DOHH2 (cell line): ENCODE results near the gene OR10K2.

Experiments used
- EZH2phosphoT487 ChIP-seq: fragments of 200-600 bp; sonication (generic); IDR thresholded peaks from 2 replicates; pipeline ENCODE4 v1.6.1; 2017; ENCODE audit warnings: borderline replicate concordance, mild to moderate bottlenecking, antibody characterized with exemption, low read length, moderate library complexity, mixed read lengths
- TF ChIP-seq, protein P1 (sequence below): fragments of 200-600 bp; sonication (generic); IDR thresholded peaks from one replicate; pipeline ENCODE4 v1.5.1; 2014; ENCODE audit warnings: antibody characterized with exemption, mild to moderate bottlenecking, low read depth, low read length; ENCODE audit not compliant: poor library complexity, severe bottlenecking

DNA sequence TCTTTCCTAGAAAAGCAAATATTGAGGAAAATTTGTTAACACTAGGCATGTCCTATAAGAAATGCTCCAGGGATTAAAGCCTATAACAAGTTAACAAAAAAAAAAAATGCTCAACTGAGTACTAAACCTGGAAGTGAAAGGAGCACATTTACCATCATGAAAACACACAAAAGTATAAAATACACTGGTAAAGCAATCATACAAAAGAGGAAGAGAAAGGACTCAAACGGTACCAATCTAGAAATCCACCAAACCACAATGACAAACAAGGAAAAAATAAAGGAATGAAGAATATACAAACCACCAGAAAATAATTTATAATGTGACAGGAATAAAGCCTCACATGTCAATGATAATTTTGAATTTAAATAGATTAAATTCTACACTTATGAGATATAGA lies 51.2 kb downstream of the OR10K2 start:
- TF ChIP-seq, protein P1, sequence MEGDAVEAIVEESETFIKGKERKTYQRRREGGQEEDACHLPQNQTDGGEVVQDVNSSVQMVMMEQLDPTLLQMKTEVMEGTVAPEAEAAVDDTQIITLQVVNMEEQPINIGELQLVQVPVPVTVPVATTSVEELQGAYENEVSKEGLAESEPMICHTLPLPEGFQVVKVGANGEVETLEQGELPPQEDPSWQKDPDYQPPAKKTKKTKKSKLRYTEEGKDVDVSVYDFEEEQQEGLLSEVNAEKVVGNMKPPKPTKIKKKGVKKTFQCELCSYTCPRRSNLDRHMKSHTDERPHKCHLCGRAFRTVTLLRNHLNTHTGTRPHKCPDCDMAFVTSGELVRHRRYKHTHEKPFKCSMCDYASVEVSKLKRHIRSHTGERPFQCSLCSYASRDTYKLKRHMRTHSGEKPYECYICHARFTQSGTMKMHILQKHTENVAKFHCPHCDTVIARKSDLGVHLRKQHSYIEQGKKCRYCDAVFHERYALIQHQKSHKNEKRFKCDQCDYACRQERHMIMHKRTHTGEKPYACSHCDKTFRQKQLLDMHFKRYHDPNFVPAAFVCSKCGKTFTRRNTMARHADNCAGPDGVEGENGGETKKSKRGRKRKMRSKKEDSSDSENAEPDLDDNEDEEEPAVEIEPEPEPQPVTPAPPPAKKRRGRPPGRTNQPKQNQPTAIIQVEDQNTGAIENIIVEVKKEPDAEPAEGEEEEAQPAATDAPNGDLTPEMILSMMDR, result no peak
- no peak for TF ChIP-seq EZH2phosphoT487
